DMS 273 (cell line): ENCODE results near the gene SLC25A24.

Source experiments
- DNase-seq: peaks from one replicate; lab custom pipeline; 2025; ENCODE audit not compliant: unreplicated experiment; lab: John Stamatoyannopoulos, UW

SLC25A24 gene

GRCh38 chr1:108106775-108107174 lies 93.4 kb downstream of the SLC25A24 start:
- no peak for DNase-seq

- no peak for DNase-seq
These were observed 100.0 kb downstream of the SLC25A24 start for GRCh38 chr1:108100148-108100547.

GRCh38 chr1:108097018-108097417 lies 103.1 kb downstream of the SLC25A24 start:
- no peak for DNase-seq

- no peak for DNase-seq
These were observed 104.1 kb downstream of the SLC25A24 start for GRCh38 chr1:108096089-108096488.

GRCh38 chr1:108089477-108089876 lies 110.7 kb downstream of the SLC25A24 start:
- DNase-seq: no peak

GRCh38 chr1:108085628-108086027 lies 114.5 kb downstream of the SLC25A24 start:
- no peak for DNase-seq

- no peak for DNase-seq
These were observed 115.2 kb downstream of the SLC25A24 start for GRCh38 chr1:108084866-108085477.
